Measurements from ENCODE around the gene PACRG.
A peak's percentile ranks its signal among the peaks of the same experiment; 100 is the strongest.
"Not testable (repeated sequence)": the region's sequence is repeated elsewhere in the genome, so short reads cannot be mapped to it uniquely, and the experiment has no call there.

The PACRG gene

DNA sequence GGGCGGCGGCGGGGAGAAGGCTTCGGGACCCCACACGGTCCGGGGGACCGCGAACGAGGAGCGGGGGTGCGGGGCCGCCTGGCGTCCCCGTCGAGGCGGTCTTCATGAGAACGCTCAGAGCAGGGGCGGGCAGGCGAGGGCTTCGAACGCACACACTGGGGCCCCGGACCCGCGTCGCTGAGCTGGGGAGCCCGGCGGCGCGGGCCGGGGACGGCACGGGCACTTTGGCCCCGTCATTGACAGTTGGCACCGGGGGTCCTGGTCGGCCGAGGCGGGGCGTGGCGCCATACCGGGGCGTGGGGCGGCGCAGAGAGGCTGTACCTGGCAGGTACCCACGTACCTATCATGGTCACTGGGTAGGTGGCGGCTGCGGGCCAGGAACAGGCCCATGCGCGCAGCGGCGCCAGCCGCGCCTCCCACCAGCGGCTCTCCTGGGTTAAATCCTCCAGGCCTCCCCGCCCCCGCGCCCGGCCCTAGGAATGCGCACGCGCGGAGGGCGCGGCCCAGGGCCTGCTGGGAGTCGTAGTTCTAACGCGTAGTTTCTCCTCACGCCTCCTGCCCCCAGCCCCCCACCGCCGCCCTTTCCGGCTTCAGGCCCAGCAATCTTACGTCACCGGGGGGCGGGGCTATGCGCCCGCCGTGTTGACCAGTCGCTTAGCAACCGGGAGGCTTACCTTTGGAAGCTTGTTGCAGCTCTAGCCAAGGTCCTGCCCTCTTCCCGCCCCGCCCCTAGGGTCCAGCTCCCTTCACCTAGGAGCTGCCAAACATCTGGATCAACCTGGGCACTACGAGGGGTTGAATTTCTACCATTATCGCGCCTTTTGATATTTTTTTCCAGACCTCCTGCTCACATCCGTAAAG, at the start of gene PACRG, which contains the start of gene PRKN:
Gene PACRG, plus strand, starts transcription at position 653 of the 861 bp plus-strand sequence.
Gene PRKN, minus strand, starts transcription at position 445 of the 861 bp plus-strand sequence.
- peak; percentile 100 for DNase-seq (ENCODE audit: low spot score)

GRCh38 chr6:162678896-162679295, 48.9 kb upstream of the PACRG start:
- not testable (repeated sequence) for DNase-seq (ENCODE audit: low spot score)

DNA sequence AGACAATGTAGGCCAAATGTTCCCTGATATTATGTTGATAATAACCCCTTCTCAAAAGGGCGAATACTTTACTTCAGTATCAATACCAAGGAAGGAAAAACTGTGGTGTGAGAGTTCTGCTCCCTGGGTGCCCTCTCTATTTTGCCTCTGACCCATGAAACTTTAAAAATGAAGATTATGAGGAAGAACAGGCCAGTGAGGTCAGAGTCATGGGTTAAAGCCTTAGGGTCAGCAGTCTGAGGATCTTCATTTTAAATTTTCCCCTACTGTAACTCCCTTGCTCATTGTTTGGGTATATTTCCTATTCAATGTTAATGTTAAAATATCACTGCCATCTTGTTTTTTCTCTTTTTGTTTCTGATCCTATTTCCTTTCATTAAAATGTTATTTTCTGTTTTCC, 48.1 kb upstream of the PACRG start:
- no peak for DNase-seq (ENCODE audit: low spot score)

DNA sequence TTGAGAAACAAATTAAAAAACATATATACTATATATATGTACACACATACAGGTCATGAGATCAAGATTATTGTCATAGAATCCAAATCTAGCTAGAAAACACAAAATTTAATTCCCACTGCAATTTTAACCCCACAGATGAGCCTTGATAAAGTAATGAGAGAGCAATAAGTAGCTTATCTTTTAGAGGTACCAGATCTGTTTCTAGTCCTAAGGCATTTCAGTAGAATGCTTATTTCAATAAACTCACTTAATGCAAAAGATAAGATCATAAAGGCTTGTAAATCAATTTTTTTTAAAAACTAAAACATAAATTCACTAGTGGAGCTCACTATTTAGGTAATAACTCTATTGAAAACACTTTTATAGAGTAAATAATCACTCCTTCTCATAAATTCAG, 47.4 kb upstream of the PACRG start:
- DNase-seq (ENCODE audit: low spot score): no peak

- DNase-seq (ENCODE audit: low spot score): no peak
Observed at GRCh38 chr6:162680871-162681270, 46.9 kb upstream of the PACRG start.

DNA sequence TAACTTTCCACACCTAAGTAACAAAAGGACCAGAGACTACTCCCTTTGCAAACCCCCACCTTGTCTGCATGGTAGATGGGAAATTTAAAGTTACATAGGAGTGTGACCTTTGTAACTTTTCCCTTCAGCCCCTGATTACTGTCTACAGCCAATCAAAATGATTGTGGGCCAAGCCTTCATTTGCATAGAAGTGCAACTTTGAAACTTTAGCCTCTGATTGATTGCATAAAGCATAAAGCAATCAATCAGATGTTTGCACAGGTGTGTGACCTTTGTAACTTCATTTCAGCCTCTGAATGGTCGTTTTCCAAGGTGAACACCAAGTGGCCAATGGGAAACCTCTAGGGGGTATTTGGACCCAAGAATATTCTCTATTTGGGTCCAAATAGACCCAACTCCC, 46.3 kb upstream of the PACRG start:
- no peak for DNase-seq (ENCODE audit: low spot score)

GRCh38 chr6:162683135-162683534, 44.6 kb upstream of the PACRG start:
- DNase-seq (ENCODE audit: low spot score): no peak

DNA sequence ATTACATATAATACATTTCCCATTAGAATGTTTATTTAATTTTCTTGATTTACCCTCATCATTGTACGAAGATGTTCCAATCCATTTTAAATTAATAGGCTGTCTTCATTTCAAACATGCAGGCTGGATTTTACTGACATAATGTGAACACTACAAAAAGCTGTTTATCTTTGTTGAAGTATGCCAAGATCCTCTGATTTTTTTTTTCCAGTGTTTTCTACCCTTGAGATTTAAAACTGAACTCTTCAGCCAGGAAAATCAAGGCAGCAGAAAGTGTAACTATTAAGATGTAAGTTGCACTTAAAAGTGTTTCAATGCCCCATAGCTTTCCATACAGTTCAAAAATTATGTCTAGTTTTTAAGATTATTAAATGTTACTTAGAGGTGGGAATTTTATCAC, 43.7 kb upstream of the PACRG start:
- DNase-seq (ENCODE audit: low spot score): no peak

DNA sequence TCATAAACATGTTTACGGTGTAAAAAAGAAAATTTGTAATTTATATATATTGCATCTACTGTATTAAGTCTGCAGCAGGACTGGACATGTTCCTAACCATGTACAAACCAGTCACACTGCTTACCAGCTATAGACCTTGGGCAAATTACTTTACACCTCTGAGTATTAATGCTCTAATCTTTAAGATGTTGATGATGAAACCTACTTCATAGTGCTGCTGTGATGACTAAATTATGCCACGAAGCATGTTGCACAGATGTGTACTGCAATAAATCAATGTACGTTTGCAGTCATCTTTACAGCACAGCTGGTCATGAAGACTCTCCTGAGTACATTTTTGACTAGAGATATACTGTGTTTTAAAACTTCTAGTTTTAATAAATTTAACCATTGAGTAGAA, 42.8 kb upstream of the PACRG start:
- no peak for DNase-seq (ENCODE audit: low spot score)

DNA sequence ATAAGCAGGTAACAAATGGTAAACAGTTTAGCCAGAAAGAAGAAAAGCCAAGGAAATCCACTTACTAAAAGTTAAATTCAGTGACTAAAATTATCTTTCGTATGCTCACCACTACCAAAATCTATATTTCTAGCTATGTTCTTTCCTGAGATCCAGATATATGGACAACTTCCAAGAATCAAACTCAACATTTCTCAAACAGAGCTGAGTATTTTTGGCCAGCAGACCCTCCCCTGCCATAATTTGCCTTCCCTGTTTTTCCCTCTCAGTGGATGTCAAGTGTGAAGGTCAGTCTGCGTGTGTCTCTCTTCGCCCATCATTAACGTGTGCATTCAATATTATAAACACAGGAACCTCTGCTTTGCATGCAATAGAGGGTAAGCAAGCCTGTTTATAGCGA, 42.2 kb upstream of the PACRG start:
- DNase-seq (ENCODE audit: low spot score): no peak

GRCh38 chr6:162688751-162689345, 38.9 kb upstream of the PACRG start:
- no peak for DNase-seq (ENCODE audit: low spot score)

DNA sequence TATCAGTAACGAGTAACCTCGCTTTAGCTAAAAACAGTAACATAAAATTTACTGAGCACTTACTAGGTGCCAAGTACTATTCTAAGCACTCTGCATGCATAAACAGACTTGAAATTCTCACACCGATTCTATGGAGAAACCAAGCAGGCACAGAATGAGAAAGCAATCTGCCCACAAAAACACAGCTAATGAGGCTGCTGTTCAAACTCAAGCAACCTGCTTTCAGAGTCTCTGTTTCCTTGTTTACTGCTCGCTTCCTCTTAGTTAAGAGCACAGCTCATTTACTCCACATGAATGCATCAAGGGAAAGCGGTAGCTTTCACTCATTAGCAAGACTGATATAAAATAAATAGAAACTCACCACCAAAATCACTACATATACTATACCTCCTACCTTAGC, 37.6 kb upstream of the PACRG start:
- no peak for DNase-seq (ENCODE audit: low spot score)

- no peak for DNase-seq (ENCODE audit: low spot score)
Observed at GRCh38 chr6:162697872-162698403, 29.8 kb upstream of the PACRG start.

DNA sequence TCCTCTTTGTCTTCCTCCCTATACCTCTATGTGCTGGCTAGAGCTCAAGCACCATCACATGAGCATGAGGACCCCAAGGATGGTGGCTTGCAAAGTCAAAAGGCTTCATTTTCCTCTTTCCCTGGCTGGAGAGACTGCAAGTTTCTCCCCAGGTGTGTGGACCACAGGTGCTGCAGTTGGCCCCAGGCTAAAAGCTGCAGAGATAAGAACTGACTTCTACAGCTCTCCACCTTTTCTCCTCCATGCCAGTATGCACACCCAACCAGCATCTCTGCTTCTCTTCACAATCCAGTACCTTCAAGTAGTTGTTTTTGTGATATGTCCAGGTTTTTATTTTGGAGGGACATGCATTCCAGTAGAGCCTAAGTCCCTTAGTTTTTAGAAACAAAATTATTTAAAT, 29.3 kb upstream of the PACRG start:
- no peak for DNase-seq (ENCODE audit: low spot score)

DNA sequence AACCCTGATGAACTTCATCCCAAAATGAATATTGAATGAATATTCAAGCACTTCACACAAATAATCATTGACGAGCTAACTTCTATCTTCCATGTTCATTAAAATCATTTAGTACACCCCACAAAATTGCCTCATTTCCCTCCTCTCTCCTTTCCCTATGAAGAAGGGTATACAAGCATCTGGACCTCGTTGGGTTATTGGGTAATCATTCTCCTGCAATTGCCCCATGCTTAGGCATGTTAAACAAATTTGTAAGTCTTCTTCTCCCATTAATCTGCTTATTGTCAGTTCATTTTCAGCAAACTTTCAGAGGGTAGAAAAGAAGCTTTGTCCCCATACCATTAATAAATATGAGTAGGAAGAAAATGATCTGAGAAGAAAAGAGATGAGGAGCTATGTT, 27.8 kb upstream of the PACRG start:
- DNase-seq (ENCODE audit: low spot score): no peak

DNA sequence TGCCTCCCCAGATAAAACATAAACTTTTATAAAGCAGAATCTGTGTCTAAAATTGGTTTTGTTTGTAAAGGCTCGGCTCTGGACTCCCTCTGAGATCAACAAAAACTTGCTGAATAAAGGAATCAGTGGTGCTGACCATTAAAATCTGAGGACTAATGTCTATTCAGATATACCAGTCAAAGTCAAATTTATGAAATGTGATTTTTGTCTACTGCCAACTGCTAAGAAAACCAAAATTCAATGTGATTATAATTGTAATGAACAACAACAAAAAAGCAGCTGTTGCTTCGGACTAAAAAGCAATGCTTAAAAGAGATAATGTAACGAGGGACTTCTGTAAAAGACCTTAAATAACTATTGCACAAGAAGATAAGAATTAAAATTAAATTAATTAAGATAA, 26.8 kb upstream of the PACRG start:
- no peak for DNase-seq (ENCODE audit: low spot score)

DNA sequence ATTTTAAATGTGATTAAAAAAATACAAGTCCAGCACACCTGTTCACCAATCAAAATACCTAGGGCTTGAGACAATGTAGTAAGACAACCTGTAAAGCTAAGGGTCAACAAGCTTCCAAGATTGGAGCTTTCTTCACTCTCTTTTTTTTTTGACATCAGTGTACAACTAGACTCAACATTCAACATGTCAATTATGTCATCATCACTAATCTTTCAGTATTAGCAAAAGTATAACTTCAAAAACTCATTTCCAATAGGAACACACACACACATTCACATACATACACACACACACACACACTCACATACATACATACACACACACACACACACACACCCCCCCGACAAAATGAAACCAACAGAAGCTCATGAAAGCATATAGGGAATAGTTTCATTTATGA, 26.2 kb upstream of the PACRG start:
- DNase-seq (ENCODE audit: low spot score): no peak

DNA sequence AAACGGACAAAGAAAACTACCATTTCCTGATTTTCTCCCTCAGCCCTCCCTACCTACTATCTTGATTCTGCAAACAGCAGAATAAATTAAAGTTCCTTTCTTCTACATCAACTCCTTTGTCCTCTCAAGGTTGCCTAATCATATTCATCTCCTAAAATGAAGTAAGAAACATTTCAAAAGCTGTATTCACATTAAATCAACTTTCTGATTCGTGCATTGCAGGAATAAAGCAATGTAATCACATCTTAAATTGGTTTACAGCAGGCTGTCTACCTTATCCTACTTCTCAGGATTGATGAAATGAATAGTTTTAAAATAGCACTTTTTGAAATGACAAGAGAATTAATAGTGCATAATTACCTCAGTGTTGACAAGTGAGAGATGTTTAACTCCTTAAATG, 25.3 kb upstream of the PACRG start:
- no peak for DNase-seq (ENCODE audit: low spot score)

- DNase-seq (ENCODE audit: low spot score): no peak
Observed at GRCh38 chr6:162704001-162704400, 23.8 kb upstream of the PACRG start.

GRCh38 chr6:162705736-162706135, 22.0 kb upstream of the PACRG start:
- no peak for DNase-seq (ENCODE audit: low spot score)

- no peak for DNase-seq (ENCODE audit: low spot score)
Observed at GRCh38 chr6:162706232-162706631, 21.5 kb upstream of the PACRG start.

DNA sequence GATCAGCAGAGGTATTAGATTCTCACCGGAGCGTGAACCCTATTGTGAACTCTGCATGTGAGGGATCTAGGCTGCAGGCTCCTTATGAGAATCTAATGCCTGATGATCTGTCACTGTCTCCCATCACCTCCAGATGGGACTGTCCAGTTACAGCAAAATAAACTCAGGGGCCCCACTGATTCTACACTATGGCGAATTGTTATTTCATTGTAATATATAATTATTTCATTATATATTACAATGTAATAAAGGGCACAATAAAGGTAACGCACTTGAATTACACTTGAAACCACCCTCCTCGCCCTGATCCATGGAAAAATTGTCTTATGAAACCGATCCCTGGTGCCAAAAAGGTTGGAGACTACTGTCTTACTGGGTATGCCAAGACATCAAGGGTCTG, 18.8 kb upstream of the PACRG start:
- DNase-seq (ENCODE audit: low spot score): no peak

- DNase-seq (ENCODE audit: low spot score): no peak
Observed at GRCh38 chr6:162709431-162709830, 18.3 kb upstream of the PACRG start.

Data from ecto neural progenitor cell (in vitro differentiated cells).